Activated CD4-positive, alpha-beta T cell treated with anti-CD3 and anti-CD28 coated beads, Interleukin-2, Interleukin-6, amounts not matched to agents 100 ng/mL and 50 ng/mL, durations not matched to agents 16 hours and 8 hours (primary cell): ENCODE results near the gene NUDT22.

Experiments used
- DNase-seq: peaks from one replicate; pipeline ENCODE4 v3.0.0-alpha.2; 2020

NUDT22 gene

GRCh38 chr11:64225608-64226506 lies at the start of gene NUDT22, which contains the start of gene TRPT1:
NUDT22 (plus strand) TSS chr11:64226274; CDS start chr11:64226653, 379 bp downstream.
TRPT1 (minus strand) TSS chr11:64226186; CDS start chr11:64225860, 326 bp downstream.
- DNase-seq = peak; percentile 95

- DNase-seq = no peak
Measured at GRCh38 chr11:64176751-64177150, 49.3 kb upstream of the NUDT22 start.

- peak; percentile 22 for DNase-seq
Measured at GRCh38 chr11:64178203-64178602, 47.9 kb upstream of the NUDT22 start.

GRCh38 chr11:64178951-64179639 lies 47.0 kb upstream of the NUDT22 start:
- no peak for DNase-seq

- DNase-seq = no peak
Measured at GRCh38 chr11:64180891-64181290, 45.2 kb upstream of the NUDT22 start.

- peak; percentile 63 for DNase-seq
Measured at GRCh38 chr11:64181506-64182411, 44.3 kb upstream of the NUDT22 start.

GRCh38 chr11:64183890-64184289 lies 42.2 kb upstream of the NUDT22 start:
- no peak for DNase-seq

- no peak for DNase-seq
Measured at GRCh38 chr11:64185175-64185692, 40.8 kb upstream of the NUDT22 start.

GRCh38 chr11:64185693-64186491 lies 40.2 kb upstream of the NUDT22 start, which contains the start of gene STIP1:
STIP1 (plus strand) TSS chr11:64186171; CDS start chr11:64186262, 91 bp downstream.
- peak; percentile 100 for DNase-seq

- DNase-seq = peak; percentile 61
Measured at GRCh38 chr11:64186492-64187165, 39.4 kb upstream of the NUDT22 start.

GRCh38 chr11:64192434-64192833 lies 33.6 kb upstream of the NUDT22 start:
- DNase-seq = no peak

- no peak for DNase-seq
Measured at GRCh38 chr11:64196626-64197025, 29.4 kb upstream of the NUDT22 start.

GRCh38 chr11:64198511-64198910 lies 27.6 kb upstream of the NUDT22 start:
- no peak for DNase-seq

GRCh38 chr11:64201543-64201942 lies 24.5 kb upstream of the NUDT22 start:
- DNase-seq = no peak

- no peak for DNase-seq
Measured at GRCh38 chr11:64202992-64203391, 23.1 kb upstream of the NUDT22 start.

GRCh38 chr11:64203421-64204079 lies 22.5 kb upstream of the NUDT22 start:
- no peak for DNase-seq

- DNase-seq = no peak
Measured at GRCh38 chr11:64204080-64204440, 22.0 kb upstream of the NUDT22 start.

- peak; percentile 76 for DNase-seq
Measured at GRCh38 chr11:64204464-64204989, 21.5 kb upstream of the NUDT22 start.

GRCh38 chr11:64206457-64207255 lies 19.4 kb upstream of the NUDT22 start, which contains the start of gene FERMT3:
FERMT3 (plus strand) TSS chr11:64206721; CDS start chr11:64207365, 644 bp downstream.
- peak; percentile 90 for DNase-seq
